T-cell (primary cell): ENCODE results near the gene OR9G4. TPM values are rescaled to one million over a fixed set of nuclear protein-coding genes. Genes with fewer than 3 reads are reported as not detected.

Experiments used
- ATAC-seq, 4 experiments: fragments of 200-7000 bp in 3 of 4; fragments of 150-1000 bp in 1 of 4; cut with Tn5 transposase; replicated peaks in 1 of 4; 1 replicate in 3 of 4; 2 replicates in 1 of 4; pipeline ENCODE4 v1.10.0; 2021; ENCODE audit warnings: moderate library complexity in 3 of 4, mild to moderate bottlenecking in 2 of 4, moderate number of reproducible peaks in 1 of 4
- CTCF ChIA-PET, 2 donors: fragments of 300-600 bp; sonication (Branson Sonifier 250); formaldehyde crosslinking; loops; one replicate each; lab custom pipeline; 2022; ENCODE audit warnings: antibody characterized with exemption in 2 of 2; lab: Charles Lee
- POLR2A ChIA-PET, 2 donors: fragments of 300-600 bp; sonication (Branson Sonifier 250); formaldehyde crosslinking; loops; one replicate each; lab custom pipeline; 2022; ENCODE audit warnings: antibody characterized with exemption in 2 of 2; lab: Charles Lee
- DNase-seq, 35 experiments: peaks; one replicate each; pipeline versions ENCODE4 v3.0.0 to v3.0.0-alpha.2; 2013 to 2023
- H3K27ac ChIP-seq: one replicate; pipeline ENCODE4 v1.5.1; 2013; ENCODE audit warnings: low read length
- H3K27me3 ChIP-seq, 2 experiments: replicated peaks in 1 of 2; 1 replicate in 1 of 2; 2 replicates in 1 of 2; pipeline versions ENCODE4 v1.6.1 to v1.7.0; 2013; ENCODE audit warnings: low read length in 1 of 2, mixed read lengths in 1 of 2; ENCODE audit not compliant: control insufficient read depth in 2 of 2, insufficient read depth in 2 of 2; ENCODE audit errors: extremely low read depth in 1 of 2
- H3K36me3 ChIP-seq, 2 donors: 1 replicate in 1 of 2; 2 replicates in 1 of 2; pipeline versions ENCODE4 v1.6.1 to v1.7.0; 2013; ENCODE audit warnings: low read length in 1 of 2; ENCODE audit not compliant: control insufficient read depth in 2 of 2, insufficient read depth in 1 of 2; ENCODE audit errors: extremely low read depth in 1 of 2
- H3K4me1 ChIP-seq, 2 experiments: 1 replicate in 1 of 2; 2 replicates in 1 of 2; pipeline versions ENCODE4 v1.6.1 to v1.7.0; 2013; ENCODE audit warnings: low read length in 2 of 2, mixed read lengths in 1 of 2; ENCODE audit not compliant: insufficient read depth in 2 of 2, control insufficient read depth in 1 of 2; ENCODE audit errors: extremely low read depth in 1 of 2
- H3K4me3 ChIP-seq, 2 donors: 1 replicate in 1 of 2; 2 replicates in 1 of 2; pipeline versions ENCODE4 v1.5.1 to v1.7.0; 2013; ENCODE audit warnings: mild to moderate bottlenecking in 2 of 2, low read length in 1 of 2, moderate library complexity in 1 of 2; ENCODE audit not compliant: control insufficient read depth in 1 of 2; ENCODE audit errors: extremely low read depth in 1 of 2
- H3K9me3 ChIP-seq: 2 replicates; pipeline ENCODE4 v1.7.0; 2013
- H3K27ac Mint-ChIP-seq, 2 donors: one replicate each; pipeline ENCODE4 v1.8.0; 2020 to 2021; ENCODE audit warnings: mild to moderate bottlenecking in 2 of 2, mixed read lengths in 2 of 2
- H3K27me3 Mint-ChIP-seq, 2 donors: one replicate each; pipeline ENCODE4 v1.8.0; 2021 to 2022; ENCODE audit warnings: mixed read lengths in 2 of 2
- H3K36me3 Mint-ChIP-seq: one replicate; pipeline ENCODE4 v1.8.0; 2021; ENCODE audit warnings: mixed read lengths
- H3K4me1 Mint-ChIP-seq, 3 donors: one replicate each; pipeline ENCODE4 v1.8.0; 2020 to 2022; ENCODE audit warnings: mixed read lengths in 3 of 3, mild to moderate bottlenecking in 1 of 3
- H3K4me3 Mint-ChIP-seq, 3 donors: one replicate each; pipeline ENCODE4 v1.8.0; 2020 to 2022; ENCODE audit warnings: mild to moderate bottlenecking in 3 of 3, mixed read lengths in 3 of 3, moderate library complexity in 3 of 3
- H3K9me3 Mint-ChIP-seq, 3 donors: one replicate each; pipeline ENCODE4 v1.8.0; 2020 to 2022; ENCODE audit warnings: mixed read lengths in 3 of 3
- WGBS: methylation state at CpG from one replicate; pipeline ENCODE4 v1.1.5; 2013; ENCODE audit warnings: missing lambda C conversion rate; ENCODE audit not compliant: insufficient coverage; 5-methylcytosine and 5-hydroxymethylcytosine counted together
- total RNA-seq, 35 experiments: library from RNA in 6 of 35; stranded (reverse) in 6 of 35; fragments of 120-200 nt in 1 of 35; gene quantifications; one replicate each; pipeline versions ENCODE4 v1.2.1 to v1.2.4 and lab custom pipeline; 2013 to 2026

OR9G4 gene
- total RNA-seq, 5 donors from 2014 or later (not counting 1 experiment from before 2014, with no cell fraction given): not detected

- H3K4me1 ChIP-seq: no peaks in the 10 kb centered on the region
- H3K9me3 ChIP-seq: no peaks in the 10 kb centered on the region
- no CpG with 5 or more reads among the region's 5 CpGs for WGBS
- ChIA-PET POLR2A (no interaction called here), CTCF (no interaction called here)
- ATAC-seq: no peak
- H3K36me3 ChIP-seq: no peaks in the 10 kb centered on the region
- H3K27ac ChIP-seq: no peak overlapping the region
- Mint-ChIP-seq H3K9me3 (peaks cover 12 to 15% (median 14%) of the 10 kb centered on the region in 3 donors), H3K36me3 (no peaks in the 10 kb centered on the region), H3K4me1 (no peaks in the 10 kb centered on the region), H3K27me3 (no peaks in the 10 kb centered on the region), H3K27ac (no peak overlapping the region), H3K4me3 (no peak overlapping the region)
- H3K27me3 ChIP-seq: no peaks in the 10 kb centered on the region
- no peak overlapping the region for H3K4me3 ChIP-seq
- no peak for DNase-seq
Observed at GRCh38 chr11:56750190-56750589, 1.7 kb upstream of the OR9G4 start.

DNA sequence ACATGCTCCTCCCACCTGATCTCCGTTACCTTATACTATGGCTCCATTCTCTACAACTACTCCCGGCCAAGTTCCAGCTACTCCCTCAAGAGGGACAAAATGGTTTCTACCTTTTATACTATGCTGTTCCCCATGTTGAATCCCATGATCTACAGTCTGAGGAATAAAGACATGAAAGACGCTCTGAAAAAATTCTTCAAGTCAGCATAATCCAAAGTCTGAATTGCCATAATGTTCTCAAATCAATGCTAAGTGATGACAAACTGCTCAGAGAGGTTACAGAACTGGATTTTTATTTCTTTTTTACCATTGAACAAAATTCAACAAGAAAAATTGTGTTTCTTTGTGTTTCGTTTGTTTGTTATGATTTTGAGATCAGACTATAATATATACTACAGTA, 7.6 kb downstream of the OR9G4 start:
- CTCF ChIA-PET: no interaction called here
- no peak overlapping the region for H3K27ac Mint-ChIP-seq
- no peaks in the 10 kb centered on the region for H3K36me3 Mint-ChIP-seq
- no CpG with 5 or more reads among the region's 4 CpGs for WGBS
- no peak for ATAC-seq
- H3K4me3 Mint-ChIP-seq: no peak overlapping the region
- POLR2A ChIA-PET: no interaction called here
- no peak for DNase-seq
- H3K27me3 Mint-ChIP-seq: peaks cover 0 to 8% of the 10 kb centered on the region in 2 donors
- H3K4me1 Mint-ChIP-seq: no peaks in the 10 kb centered on the region
- Histone ChIP-seq H3K4me1 (no peaks in the 10 kb centered on the region), H3K27ac (no peak overlapping the region), H3K4me3 (no peak overlapping the region), H3K36me3 (no peaks in the 10 kb centered on the region), H3K9me3 (no peaks in the 10 kb centered on the region), H3K27me3 (no peaks in the 10 kb centered on the region)
- H3K9me3 Mint-ChIP-seq: peaks cover 5 to 10% (median 9%) of the 10 kb centered on the region in 3 donors

DNA sequence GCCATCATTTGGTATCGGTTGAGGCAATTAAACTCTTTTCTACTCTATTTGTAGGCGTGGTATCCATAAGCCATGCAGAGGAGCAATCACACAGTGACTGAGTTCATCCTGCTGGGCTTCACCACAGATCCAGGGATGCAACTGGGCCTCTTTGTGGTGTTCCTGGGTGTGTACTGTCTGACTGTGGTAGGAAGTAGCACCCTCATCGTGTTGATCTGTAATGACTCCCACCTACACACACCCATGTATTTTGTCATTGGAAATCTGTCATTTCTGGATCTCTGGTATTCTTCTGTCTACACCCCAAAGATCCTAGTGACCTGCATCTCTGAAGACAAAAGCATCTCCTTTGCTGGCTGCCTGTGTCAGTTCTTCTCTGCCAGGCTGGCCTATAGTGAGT, 8.4 kb downstream of the OR9G4 start:
- Mint-ChIP-seq H3K27me3 (peaks cover 0 to 8% of the 10 kb centered on the region in 2 donors), H3K9me3 (peaks cover 5 to 10% (median 9%) of the 10 kb centered on the region in 3 donors), H3K27ac (no peak overlapping the region), H3K4me1 (no peaks in the 10 kb centered on the region), H3K4me3 (no peak overlapping the region), H3K36me3 (no peaks in the 10 kb centered on the region)
- CTCF ChIA-PET: no interaction called here
- Histone ChIP-seq H3K27ac (no peak overlapping the region), H3K9me3 (no peaks in the 10 kb centered on the region), H3K36me3 (no peaks in the 10 kb centered on the region), H3K27me3 (no peaks in the 10 kb centered on the region), H3K4me1 (no peaks in the 10 kb centered on the region), H3K4me3 (no peak overlapping the region)
- DNase-seq: no peak
- POLR2A ChIA-PET: no interaction called here
- no peak for ATAC-seq
- no CpG with 5 or more reads among the region's 3 CpGs for WGBS

DNA sequence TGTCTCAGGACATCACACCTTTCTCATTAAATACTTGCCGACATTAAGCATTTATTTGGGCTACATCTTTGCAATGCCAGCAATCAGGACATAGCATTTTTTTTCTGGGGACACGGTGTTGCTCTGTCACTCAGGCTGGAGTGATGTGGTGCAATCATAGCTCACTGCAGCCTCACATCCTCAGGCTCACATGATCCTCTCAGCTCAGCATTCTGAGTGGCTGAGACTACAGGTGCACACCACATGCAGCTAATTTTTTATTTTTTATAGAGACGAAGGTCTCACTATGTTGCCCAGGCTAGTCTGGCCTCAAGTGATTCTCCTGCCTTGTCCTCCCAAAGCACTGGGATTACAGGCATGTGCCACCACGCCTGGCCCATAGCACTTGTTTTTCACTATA, 28.0 kb downstream of the OR9G4 start:
- Histone ChIP-seq H3K9me3 (no peaks in the 10 kb centered on the region), H3K27ac (no peak overlapping the region), H3K27me3 (no peaks in the 10 kb centered on the region), H3K36me3 (no peaks in the 10 kb centered on the region), H3K4me1 (no peaks in the 10 kb centered on the region), H3K4me3 (no peak overlapping the region)
- POLR2A ChIA-PET: no interaction called here
- DNase-seq: no peak
- Mint-ChIP-seq H3K9me3 (peaks cover 9 to 13% (median 13%) of the 10 kb centered on the region in 3 donors), H3K36me3 (no peaks in the 10 kb centered on the region), H3K4me1 (no peaks in the 10 kb centered on the region), H3K4me3 (no peak overlapping the region), H3K27ac (no peak overlapping the region), H3K27me3 (no peaks in the 10 kb centered on the region)
- WGBS: 52% methylated on average over 3 of the region's 4 CpGs
- CTCF ChIA-PET: no interaction called here
- no peak for ATAC-seq

- Histone ChIP-seq H3K9me3 (no peaks in the 10 kb centered on the region), H3K4me3 (no peak overlapping the region), H3K4me1 (no peaks in the 10 kb centered on the region), H3K27ac (no peak overlapping the region), H3K27me3 (no peaks in the 10 kb centered on the region), H3K36me3 (no peaks in the 10 kb centered on the region)
- ChIA-PET POLR2A (no interaction called here), CTCF (no interaction called here)
- no CpG with 5 or more reads among the region's 6 CpGs for WGBS
- Mint-ChIP-seq H3K27me3 (no peaks in the 10 kb centered on the region), H3K4me3 (no peak overlapping the region), H3K9me3 (peaks cover 6 to 32% (median 9%) of the 10 kb centered on the region in 3 donors), H3K4me1 (no peaks in the 10 kb centered on the region), H3K36me3 (no peaks in the 10 kb centered on the region), H3K27ac (no peak overlapping the region)
- DNase-seq (no peak), ATAC-seq (no peak)
Observed at GRCh38 chr11:56716379-56716854, 32.1 kb downstream of the OR9G4 start.

- ATAC-seq (no peak), DNase-seq (no peak)
- H3K4me3 Mint-ChIP-seq: no peak overlapping the region
- H3K27ac Mint-ChIP-seq: no peak overlapping the region
- CTCF ChIA-PET: no interaction called here
- no peaks in the 10 kb centered on the region for H3K27me3 Mint-ChIP-seq
- Histone ChIP-seq H3K27me3 (no peaks in the 10 kb centered on the region), H3K4me3 (no peak overlapping the region), H3K9me3 (no peaks in the 10 kb centered on the region), H3K27ac (no peak overlapping the region), H3K4me1 (no peaks in the 10 kb centered on the region), H3K36me3 (no peaks in the 10 kb centered on the region)
- H3K9me3 Mint-ChIP-seq: peaks cover 3 to 35% (median 12%) of the 10 kb centered on the region in 3 donors
- POLR2A ChIA-PET: no interaction called here
- no peaks in the 10 kb centered on the region for H3K36me3 Mint-ChIP-seq
- H3K4me1 Mint-ChIP-seq: no peaks in the 10 kb centered on the region
- no CpG with 5 or more reads among the region's 2 CpGs for WGBS
Observed at GRCh38 chr11:56714206-56714605, 34.3 kb downstream of the OR9G4 start.

GRCh38 chr11:56706486-56706885, 42.0 kb downstream of the OR9G4 start:
- no peaks in the 10 kb centered on the region for H3K9me3 ChIP-seq
- no peak overlapping the region for H3K4me3 ChIP-seq
- no peaks in the 10 kb centered on the region for H3K36me3 ChIP-seq
- Mint-ChIP-seq H3K36me3 (no peaks in the 10 kb centered on the region), H3K4me3 (no peak overlapping the region), H3K27ac (no peak overlapping the region), H3K27me3 (no peaks in the 10 kb centered on the region), H3K9me3 (peaks cover 14 to 19% (median 16%) of the 10 kb centered on the region in 3 donors), H3K4me1 (no peaks in the 10 kb centered on the region)
- DNase-seq: no peak
- no CpG with 5 or more reads among the region's 2 CpGs for WGBS
- H3K27me3 ChIP-seq: no peaks in the 10 kb centered on the region
- no peak for ATAC-seq
- H3K4me1 ChIP-seq: no peaks in the 10 kb centered on the region
- ChIA-PET POLR2A (no interaction called here), CTCF (no interaction called here)
- no peak overlapping the region for H3K27ac ChIP-seq
